CD4-positive, alpha-beta T cell treated with Interferon alpha-2 for 1 hour (primary cell): ENCODE results near the gene NXPE3.
A peak's percentile ranks its signal among the peaks of the same experiment; 100 is the strongest.
"Not testable (repeated sequence)": the region's sequence is repeated elsewhere in the genome, so short reads cannot be mapped to it uniquely, and the experiment has no call there.

ENCODE experiments used
- DNase-seq, 2 donors: peaks; one replicate each; pipeline ENCODE4 v3.0.0-alpha.2; 2020 to 2022

The NXPE3 gene

DNA sequence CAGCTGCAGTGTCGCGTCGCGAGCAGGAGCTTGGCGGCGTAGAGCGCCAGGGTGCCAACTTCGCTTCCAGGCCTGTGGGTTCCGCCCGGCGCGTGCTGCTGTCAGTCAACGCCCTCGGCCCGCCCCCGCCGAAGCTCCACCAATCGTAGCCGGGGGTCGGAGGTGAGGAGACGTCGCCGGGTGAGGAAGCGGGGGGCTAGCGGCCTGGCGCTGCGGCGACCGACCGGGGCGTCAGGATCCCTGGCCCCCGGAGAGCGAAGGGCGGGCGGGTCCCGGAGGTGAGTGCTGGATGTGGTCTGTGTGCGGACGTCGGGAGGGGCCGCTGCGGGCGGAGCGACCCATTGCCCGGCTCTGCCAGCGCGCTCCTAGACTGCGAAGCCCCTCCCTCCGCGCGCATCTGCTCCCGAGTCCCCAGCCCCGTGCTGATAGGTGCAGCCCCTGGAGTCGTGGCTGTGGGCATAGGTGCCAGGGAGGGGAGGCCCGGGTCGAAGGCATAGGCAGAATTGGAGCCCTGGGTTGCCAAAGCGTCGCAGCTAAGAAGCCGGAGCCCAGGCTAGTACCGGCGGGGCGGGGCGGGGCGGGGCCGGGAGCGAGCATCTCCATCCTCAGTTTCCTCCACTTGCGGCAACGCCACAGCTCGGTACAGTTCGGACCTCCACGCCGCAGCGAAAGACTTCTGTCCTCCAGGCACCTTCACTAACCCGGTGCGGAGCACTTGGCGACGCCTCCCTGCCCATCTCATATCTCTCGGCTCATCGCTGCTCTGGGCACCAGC, at the start of gene NXPE3:
NXPE3 (plus strand) TSS at position 165 of the 775 bp plus-strand sequence. CDS start 6,386 bp downstream, outside the sequence.
- DNase-seq: peak; percentile 90 to 94

DNA sequence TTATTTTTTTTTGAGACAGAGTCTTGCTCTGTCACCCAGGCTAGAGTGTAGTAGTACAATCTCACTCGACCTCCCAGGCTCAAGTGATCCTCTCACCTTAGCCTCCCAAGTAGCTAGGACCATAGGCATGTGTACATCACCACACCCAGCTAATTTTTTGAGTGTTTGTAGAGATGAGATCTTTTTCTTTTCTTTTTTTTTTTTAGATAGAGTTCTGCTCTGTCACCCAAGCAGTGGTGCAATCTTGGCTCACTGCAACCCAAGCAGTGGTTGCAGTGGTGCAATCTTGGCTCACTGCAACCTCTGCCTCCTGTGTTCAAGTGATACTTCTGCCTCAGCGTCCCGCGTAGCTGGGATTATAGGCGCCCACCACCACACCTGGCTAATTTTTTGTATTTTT, 49.4 kb upstream of the NXPE3 start:
- DNase-seq: no peak

DNA sequence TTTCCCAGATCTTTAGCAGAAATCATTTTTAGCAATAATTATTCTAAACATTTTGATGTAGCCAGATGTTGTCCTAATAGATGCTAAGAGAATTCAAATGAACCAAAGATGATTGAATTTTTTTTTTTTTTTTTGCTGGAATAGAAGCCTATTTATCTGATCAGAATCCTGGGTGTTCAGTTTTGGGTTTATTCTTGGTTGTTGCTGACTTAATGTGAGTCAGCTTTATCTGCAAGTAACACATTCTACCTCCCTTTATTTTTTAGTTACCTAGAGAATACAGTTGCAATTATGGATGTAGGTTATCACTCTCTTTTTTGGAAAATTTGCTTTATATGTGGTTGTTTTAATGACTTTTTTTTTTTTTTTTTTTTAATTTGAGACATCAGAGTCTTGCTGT, 48.2 kb upstream of the NXPE3 start:
- DNase-seq: no peak

DNA sequence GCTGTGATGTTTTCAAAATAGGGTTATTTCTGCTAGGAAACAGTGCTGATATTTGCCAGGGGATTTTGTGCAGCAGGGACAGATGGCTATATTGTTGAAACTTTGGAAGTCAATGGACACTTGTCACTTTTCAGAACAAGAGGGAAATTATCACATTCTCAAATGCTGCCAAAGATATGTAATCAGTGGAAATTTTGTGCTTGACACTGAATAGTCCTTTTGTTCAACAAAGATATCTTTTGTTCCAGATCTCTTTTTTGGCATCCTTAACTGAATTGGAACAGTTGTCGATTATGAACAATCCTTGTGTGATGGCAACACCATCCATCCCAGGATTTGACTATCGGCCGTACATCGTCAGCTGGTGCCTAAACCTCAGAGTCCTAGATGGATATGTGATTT, 46.8 kb upstream of the NXPE3 start:
- DNase-seq: no peak

DNA sequence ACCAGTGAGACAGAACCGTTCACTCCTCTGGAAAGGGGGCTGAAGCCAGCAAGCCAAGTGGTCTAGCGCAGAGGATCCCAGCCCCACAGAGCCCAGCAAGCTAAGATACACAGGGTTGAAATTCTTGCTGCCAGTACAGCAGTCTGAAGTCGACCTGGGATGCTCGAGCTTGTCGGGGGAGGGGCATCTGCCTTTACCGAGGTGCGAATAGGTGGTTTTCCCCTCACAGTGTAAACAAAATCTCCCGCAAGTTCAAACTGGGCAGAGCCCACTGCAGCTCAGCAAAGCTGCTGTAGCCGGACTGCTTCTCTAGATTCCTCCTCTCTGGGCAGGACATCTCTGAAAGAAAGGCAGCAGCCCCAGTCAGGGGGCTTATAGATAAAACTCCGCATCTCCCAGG, 43.2 kb upstream of the NXPE3 start:
- no peak for DNase-seq

DNA sequence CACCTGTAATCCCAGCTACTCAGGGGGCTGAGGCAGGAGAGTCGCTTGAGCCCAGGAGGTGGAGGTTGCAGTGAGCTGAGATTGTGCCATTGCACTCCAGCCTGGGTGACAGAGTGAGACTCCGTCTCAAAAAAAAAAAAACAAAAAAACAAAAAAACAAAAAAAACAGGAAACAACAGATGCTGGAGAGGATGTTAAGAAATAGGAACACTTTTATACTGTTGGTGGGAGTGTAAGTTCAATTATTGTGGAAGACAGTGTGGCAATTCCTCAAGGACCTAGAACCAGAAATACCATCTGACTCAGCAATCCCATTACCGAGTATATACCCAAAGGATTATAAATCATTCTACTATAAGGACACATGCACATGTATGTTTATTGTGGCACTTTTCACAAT, 37.1 kb upstream of the NXPE3 start:
- DNase-seq: not testable (repeated sequence)

DNA sequence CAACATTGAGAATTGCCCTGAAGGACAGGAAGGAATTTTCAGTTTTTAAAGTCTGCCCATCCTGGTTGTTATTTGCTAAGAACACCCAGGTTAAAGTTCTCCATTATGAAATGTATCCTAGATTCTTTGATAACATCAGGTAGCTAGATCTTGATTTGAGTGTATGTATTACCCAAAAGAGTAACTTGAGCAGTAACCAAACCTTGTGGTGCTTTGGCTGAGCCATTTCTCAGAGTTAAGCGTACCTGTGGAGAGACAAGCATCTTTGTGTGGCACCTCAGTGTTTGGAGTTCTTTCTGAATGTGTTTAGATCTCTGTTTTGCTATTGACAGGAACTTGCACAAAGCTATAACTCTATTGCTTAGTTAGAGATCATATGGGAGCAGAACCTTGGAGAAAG, 34.2 kb upstream of the NXPE3 start:
- no peak for DNase-seq

DNA sequence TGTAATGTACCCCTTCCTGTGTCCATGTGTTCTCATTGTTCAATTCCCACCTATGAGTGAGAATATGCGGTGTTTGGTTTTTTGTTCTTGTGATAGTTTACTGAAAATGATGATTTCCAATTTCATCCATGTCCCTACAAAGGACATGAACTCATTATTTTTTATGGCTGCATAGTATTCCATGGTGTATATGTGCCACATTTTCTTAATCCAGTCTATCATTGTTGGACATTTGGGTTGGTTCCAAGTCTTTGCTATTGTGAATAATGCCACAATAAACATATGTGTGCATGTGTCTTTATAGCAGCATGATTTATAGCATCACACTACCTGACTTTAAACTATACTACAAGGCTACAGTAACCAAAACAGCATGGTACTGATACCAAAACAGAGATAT, 33.1 kb upstream of the NXPE3 start:
- DNase-seq: not testable (repeated sequence)

DNA sequence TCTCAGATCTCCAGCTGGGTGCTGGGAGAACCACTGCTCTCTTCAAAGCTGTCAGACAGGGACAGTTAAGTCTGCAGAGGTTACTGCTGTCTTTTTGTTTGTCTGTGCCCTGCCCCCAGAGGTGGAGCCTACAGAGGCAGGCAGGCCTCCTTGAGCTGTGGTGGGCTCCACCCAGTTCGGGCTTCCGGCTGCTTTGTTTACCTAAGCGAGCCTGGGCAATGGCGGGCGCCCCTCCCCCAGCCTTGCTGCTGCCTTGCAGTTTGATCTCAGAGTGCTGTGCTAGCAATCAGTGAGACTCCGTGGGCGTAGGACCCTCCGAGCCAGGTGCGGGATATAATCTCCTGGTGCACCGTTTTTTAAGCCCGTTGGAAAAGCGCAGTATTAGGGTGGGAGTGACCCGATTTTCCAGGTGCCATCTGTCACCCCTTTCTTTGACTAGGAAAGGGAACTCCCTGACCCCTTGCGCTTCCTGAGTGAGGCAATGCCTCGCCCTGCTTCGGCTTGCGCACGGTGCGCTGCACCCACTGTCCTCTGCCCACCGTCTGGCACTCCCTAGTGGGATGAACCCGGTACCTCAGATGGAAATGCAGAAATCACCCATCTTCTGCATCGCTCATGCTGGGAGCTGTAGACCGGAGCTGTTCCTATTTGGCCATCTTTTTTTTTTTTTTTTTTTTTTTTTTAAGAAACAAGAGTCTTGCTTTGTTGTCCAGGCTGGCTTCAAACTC, 25.5 kb upstream of the NXPE3 start:
- DNase-seq: peak; percentile 31 to 53

DNA sequence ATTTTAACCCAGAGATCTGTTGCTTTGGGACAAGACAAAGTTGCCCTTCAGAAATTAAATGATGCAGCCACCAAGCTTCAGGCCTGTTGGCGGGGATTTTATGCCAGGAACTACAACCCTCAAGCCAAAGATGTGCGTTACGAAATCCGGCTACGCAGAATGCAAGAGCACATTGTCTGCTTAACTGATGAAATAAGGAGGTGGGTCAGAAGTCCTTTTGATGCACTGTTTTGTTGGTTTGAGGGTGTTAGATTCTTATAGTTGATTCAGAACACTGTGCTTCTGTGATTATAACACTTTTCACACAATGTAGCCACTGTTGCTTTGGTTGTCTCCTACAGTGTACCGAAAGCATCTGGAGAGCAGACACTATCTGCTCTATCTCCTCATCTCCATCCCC, 20.8 kb upstream of the NXPE3 start:
- no peak for DNase-seq

DNA sequence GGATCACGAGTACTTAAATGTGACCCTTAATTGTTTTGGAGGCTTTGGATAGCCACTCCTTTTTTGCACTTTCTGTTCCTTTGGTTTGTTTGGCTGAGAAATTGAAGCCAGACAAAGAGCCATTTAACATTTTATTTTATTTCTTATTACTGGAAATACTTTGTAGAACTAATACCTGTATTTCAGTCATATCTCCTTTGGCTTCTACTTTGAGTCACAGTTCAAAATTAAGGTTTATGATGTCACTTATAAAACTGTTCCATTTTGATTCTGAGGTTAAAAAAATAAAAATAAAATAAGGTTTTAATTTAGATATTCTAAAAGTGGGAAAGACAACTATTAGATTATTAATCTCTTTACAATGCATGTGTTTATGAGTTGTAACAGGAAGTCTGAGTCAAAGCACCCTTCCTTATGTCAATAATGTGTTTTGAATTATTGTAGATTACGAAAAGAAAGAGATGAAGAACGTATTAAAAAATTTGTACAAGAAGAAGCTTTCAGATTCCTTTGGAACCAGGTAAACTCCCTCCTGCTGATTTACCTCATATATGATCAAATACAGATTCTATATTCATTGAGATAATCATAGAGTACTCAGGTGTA, 16.9 kb upstream of the NXPE3 start:
- DNase-seq: no peak

DNA sequence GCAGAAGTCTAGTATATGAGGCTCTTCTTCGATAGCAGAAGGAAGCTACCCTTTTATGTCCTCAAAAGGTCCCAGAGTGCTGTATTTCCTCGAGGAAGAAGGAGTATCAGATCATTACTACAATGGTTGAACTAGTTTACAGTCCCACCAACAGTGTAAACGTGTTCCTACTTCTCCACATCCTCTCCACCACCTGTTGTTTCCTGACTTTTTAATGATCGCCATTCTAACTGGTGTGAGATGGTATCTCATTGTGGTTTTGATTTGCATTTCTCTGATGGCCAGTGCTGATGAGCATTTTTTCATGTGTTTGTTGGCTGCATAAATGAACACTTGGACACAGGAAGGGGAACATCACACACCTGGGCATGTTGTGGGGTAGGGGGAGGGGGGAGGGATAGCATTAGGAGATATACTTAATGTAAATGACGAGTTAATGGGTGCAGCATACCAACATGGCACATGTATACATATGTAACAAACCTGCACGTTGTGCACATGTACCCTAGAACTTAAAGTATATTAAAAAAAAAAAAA, 1.2 kb upstream of the NXPE3 start:
- DNase-seq: not testable (repeated sequence)

DNA sequence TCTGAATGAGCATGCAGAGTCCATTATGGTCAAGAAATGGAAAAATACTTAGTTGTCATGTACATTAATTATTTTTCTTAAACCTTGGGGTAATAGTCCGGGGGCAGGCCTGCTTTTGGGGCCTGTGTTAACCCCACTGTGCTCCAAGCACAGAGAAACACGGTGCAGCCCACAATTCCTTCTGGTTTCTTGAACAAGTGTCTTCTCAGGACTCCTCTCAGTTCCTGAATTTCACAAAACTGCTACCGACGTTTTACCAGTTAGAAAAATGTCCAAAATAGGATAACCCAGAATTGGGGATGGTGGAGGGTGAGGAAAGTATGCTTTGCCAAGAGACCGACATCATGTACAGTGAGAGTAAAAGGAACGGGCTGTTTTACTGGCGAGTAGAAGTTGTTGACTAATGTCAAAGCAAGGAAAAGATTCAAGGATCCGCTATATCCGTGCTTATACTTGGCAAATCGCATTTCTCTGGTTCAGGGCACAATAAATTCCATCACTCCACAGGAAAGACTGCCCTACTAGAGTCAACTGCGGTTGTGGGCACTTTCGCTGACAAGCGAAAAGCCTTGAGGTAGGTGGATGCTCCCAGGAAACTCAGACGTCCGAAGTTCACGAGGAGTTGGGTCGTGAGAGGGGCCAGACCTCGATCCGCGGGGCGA, 495 bp upstream of the NXPE3 start:
- DNase-seq: peak in 1 of 2 donors; percentile 8

DNA sequence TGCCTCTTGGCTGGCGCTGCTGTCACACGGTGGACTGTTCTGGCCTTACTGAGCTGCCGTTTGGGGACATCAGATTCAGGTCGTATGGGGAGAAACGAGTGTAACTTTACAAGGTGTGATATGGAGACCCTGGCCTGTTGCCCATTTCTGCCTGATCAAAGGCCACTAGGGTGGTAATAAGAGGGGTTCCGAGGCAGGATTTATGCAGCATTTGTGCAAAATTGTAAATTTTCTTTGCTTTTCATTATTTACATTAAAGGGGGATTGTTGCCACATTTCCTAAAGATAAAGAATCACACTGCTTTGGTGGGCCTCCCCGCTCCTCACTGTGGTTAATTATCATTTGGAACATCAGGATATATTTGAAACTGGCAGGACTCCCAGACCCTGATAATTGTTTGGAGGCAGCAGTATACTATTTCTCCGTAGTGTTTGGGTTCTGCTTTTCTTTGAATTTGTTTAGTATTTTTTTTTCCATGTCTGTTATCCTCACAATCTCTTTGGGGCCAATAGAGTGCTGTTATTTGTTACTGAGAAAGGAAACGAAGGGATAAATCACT, 891 bp downstream of the NXPE3 start:
- no peak for DNase-seq

DNA sequence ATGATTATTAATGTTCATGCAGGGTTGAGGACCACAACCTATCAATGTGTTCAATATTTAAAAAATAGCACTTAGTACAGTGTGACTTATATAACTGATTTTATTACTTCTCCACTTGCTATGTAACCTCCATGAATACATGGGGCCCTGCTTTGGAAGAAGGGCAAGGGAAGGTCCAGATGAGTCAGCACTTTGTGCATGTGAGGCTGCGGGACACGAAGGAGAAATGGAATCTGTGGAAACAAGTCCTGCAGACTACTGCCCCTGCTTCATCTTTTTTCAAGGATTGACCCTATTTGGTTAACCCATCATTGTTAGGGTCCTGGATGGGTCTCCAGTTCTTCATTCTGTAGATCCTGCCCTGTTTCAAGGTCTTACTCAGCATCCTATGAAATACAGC, 1.6 kb downstream of the NXPE3 start:
- no peak for DNase-seq

DNA sequence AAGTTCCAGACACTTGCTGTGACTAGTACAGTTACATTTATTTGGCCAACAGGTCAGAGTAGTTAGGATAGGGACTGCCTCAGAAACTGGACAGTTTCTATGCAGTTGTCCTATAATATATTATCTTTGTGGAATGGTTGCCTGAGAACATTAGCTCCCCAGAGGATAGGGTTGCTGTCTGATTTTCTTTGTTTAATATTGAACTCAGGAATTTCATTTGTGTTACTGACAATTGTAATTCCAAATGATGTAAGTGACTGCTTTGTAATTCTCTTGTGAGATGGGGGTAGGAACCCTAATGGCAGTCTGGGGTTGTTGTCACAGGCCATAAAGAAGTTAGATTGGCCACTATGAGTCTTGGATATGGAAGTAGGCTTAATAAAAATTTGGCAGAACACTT, 2.2 kb downstream of the NXPE3 start:
- no peak for DNase-seq

DNA sequence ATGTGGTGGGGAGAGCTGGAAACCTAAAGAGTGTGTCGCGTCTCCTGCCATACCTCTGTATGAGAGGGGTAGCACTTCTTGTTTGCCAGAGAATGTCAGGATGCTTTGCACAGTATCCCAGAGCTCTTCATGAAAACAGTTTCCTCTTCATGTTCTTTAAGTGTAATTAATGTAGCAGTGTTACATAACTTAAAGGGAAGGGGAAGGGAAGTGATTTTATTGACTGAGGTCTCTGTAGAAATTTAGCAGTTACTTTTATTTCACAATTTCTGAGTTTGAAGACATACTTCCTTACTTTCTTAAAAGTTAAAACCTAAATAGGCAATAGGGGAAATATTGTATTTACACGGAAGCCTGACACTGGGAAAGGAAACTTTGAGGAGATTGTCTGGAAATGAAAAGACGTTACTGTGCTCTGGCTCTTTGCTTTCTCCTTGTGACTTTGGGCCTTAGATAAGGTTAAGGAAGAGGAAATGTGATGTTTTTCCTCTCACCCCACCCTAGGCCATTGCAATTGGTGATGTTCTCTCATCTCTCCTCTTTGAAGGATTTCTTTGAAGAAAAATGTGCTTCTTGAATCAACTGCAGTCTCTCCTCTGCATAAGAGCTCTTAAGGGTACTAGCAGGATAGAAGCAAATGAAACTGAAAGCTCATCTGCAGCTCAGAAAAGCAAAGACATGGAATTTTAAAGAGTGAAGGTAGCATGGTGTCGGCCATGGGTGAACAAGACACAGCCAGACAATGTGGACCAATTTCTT, 6.0 kb downstream of the NXPE3 start:
- peak in 1 of 2 donors; percentile 49 for DNase-seq

DNA sequence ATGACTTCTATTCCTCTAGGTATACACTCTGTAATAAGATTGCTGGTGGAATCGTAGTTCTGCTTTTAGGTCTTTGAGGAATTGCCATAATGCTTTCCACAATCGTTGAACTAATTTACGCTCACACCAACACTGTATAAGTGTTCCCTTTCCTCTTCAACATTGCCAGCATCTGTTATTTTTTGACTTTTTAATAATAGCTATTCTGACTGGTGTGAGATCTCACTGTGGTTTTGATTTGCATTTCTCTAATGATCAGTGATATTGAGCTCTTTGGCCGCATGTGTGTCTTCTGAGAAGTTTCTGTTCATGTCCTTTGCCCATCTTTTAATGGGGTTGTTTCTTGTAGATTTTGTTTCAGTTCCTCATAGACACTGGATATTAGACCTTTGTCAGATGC, 12.8 kb downstream of the NXPE3 start:
- no peak for DNase-seq

DNA sequence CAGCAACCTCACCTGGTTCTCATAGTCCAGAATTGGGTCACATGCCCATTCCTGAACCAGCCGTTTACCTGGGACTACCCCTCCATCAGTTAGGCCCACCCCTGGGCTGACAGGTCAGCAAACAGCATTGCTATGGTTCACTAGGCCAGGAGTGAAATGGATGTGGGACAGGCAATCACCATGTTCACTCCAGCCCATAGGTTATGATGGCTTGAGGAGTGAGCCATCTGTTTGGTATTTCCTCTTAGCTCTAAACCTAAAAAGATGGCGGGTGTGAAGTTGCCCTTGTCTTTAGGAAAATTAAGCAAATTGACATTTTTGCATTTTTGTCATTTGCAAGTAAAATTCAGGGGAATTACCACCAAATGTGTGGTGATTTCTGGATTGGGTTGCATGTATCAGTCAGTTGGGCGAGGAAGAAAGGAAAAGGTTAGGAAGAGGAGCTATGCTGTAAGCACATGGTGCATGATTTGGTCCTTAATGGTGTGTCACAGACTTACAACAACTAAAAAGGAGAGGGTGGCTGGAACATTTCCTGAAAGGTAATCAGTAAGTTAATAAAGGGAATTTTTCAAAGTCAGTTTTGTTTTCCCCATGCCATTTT, 17.2 kb downstream of the NXPE3 start:
- no peak for DNase-seq

DNA sequence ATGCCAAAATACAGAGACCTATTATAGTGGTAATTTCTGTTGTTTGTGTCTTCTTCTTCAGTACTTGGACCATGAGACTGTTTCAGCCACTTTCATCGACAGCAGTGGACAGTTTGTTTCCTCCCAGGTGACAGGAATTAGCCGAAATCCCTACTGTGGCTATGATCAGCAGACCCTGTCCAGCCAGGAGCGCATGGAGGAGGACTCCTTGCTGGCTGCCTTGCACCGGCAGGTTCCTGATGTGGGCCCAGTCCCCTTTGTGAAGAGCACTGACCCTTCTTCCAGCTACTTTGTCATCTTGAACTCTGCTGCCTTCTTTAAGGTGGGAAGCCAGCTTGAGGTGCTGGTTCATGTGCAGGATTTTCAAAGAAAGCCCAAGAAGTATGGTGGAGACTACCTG, 22.2 kb downstream of the NXPE3 start:
- DNase-seq: no peak

DNA sequence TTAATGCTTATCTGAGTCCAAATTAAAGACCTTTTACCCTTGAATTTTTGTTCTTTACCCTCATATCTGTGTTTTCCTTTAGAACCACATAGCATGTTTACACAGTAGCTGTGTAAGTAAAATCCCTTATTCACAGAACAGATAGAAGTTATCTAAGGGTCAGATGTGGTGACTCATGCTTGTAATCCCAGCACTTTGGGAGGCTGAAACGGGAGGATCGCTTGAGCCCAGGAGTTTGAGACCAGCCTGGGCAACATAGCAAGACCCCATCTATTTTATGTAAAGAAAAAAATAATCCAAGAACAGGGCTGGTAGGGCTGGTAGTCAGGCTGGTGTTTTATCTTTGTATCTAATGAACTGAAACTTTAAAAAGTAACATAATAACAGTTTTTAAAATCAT, 23.2 kb downstream of the NXPE3 start:
- no peak for DNase-seq
